Astrocyte of the spinal cord (primary cell): ENCODE data around the gene MSI2.

Experiments used
- DNase-seq: peaks from one replicate; pipeline ENCODE4 v3.0.0; 2011; ENCODE audit warnings: low read depth, low spot score
- H3K4me3 ChIP-seq: 2 replicates; pipeline ENCODE4 v1.5.1; 2011; ENCODE audit warnings: low read depth, mild to moderate bottlenecking, low read length, moderate library complexity
- in situ Hi-C: cut with HindIII; loops from 2 replicates; pipeline ENCODE4 v1.10.0; 2017; ENCODE audit warnings: low sequenced_read_pairs
- TF ChIP-seq, protein P1 (sequence below): IDR thresholded peaks from 2 replicates; pipeline ENCODE4 v1.5.1; 2012; ENCODE audit warnings: low read depth, mild to moderate bottlenecking, low read length, inconsistent platforms

The MSI2 gene

DNA sequence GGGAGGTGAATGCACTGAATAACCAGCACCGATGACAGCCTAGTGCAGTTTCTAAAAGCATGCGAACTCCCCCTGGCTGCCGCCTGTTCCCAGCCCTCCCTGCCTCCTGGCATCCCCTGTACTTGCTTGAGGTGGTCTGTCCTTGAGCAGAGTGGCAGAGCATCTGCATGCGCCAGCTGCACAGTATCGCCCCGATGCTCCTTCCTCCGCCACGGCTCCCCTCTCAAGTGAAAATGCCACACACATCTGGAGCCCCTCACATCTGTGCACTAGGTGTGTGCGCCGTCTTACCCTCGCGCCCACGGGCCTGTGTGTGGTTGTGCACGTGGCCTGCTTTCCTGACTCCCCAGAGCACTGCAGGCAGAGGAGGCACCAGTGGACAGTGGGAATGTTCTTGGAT is 376.9 kb downstream of the MSI2 start:
- H3K4me3 ChIP-seq = no peak overlapping the region
- TF ChIP-seq, protein P1, sequence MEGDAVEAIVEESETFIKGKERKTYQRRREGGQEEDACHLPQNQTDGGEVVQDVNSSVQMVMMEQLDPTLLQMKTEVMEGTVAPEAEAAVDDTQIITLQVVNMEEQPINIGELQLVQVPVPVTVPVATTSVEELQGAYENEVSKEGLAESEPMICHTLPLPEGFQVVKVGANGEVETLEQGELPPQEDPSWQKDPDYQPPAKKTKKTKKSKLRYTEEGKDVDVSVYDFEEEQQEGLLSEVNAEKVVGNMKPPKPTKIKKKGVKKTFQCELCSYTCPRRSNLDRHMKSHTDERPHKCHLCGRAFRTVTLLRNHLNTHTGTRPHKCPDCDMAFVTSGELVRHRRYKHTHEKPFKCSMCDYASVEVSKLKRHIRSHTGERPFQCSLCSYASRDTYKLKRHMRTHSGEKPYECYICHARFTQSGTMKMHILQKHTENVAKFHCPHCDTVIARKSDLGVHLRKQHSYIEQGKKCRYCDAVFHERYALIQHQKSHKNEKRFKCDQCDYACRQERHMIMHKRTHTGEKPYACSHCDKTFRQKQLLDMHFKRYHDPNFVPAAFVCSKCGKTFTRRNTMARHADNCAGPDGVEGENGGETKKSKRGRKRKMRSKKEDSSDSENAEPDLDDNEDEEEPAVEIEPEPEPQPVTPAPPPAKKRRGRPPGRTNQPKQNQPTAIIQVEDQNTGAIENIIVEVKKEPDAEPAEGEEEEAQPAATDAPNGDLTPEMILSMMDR = no peak
- no peak for DNase-seq
- in situ Hi-C loops = no loop called here

DNA sequence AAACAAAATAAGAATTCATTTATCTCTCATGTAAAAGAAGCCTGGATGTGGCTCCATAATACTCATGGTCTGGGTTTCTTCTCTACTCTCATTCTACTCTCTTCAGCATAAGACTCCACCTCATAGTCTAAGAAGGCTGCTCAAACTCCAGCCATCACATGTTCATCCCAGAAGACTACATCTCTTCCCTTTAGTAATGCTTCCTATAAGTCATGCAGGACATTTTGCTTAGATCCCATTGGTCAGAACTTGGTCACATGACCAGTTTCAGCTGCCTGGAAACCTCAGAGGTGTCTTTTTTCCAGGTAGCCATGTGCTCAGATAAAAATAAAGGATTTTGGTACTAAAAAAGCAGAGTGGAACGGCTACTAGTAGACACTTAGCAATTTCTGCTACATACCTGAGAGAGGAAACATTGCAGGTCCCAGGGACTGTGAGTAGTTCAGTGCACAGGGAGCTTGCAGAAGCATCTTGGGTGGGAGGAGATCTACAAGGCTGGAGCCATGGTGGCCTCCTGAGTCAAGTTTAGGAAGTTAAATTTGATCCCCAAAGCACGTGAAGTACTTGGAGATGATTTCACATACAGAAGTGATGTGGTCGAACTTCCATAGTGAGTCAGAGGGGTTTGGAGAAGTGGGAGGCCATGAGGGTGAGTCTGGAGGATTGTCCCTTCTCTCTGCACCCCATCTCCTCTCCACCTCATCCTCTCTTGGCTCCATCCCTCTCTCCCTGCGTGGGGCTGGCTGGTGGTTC is 378.6 kb downstream of the MSI2 start:
- TF ChIP-seq, protein P1 = no peak
- in situ Hi-C loops = no loop called here
- no peak overlapping the region for H3K4me3 ChIP-seq
- DNase-seq = peak; percentile 40

DNA sequence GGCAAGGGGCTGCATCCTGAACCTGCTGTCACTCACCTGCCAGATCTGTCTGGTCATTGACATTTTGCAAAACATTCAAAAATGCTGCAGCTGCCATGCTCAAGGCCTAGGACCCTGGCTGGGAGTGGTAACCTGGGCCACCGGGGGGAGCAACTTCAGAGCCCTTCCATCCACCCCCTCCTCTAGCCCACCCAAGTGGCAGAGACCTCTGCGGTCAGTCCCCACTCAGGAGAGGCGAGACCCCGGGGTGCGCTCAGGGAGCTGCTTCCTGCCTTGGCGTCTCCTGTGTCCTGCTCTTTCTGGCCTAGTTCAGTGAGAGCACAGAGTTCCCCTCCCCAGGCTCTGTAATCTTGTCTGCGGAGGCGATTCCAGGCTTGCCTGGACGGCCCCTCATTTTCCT is 380.0 kb downstream of the MSI2 start:
- TF ChIP-seq, protein P1 = no peak
- in situ Hi-C loops = no loop called here
- H3K4me3 ChIP-seq = no peak overlapping the region
- DNase-seq = no peak

DNA sequence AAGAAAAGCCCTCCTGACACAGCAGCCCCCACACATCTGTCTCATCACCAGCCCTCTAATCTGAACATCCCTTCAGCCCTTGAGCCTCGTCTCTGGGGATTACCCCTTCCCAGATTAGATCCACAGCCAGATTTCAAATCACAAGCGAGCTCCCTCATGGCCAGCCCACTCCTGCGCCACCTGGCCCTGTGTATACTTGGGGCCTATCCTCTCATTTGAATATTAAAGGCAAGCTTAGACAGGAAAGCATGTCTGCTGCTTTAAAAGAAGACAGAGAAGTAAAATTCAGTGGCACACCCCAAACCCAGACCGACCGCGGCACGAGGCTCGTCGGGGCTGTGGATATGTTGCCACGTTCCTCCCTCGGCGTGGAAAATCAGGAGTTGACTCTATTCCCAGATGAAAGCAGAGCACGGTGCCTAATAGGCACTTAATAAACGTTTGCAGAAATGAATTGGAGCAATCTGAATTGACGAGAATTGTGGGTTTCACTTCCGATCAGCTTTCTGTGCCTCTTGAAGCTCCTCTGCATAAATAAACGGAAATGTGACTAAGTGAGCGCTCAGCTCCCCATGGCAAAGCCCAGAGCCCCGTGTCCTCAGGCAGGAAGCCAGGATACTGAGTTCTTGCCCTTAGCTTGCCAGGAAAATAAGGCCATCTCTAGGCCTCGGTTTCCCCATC is 380.8 kb downstream of the MSI2 start:
- TF ChIP-seq, protein P1 = no peak
- no peak overlapping the region for H3K4me3 ChIP-seq
- peak; percentile 27 for DNase-seq
- in situ Hi-C loops = no loop called here

DNA sequence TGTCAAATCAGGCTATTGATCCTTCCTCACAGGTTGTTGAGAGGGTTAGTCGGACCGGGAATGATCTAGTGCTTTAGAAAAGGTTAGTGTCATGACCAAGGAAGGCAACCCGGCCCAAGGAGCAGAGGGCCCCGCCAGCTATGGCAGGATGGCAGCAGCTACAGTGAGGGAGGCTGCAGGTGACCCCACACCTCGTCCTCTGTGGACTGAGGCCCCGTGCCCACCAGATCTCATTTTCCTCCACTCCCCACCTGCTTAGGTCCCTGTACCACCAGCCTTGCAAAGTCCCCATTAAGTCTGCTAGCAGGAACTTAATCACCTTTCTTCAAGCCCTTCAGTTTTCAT is 381.3 kb downstream of the MSI2 start:
- TF ChIP-seq, protein P1 = no peak
- no peak overlapping the region for H3K4me3 ChIP-seq
- DNase-seq = no peak
- in situ Hi-C loops = no loop called here

DNA sequence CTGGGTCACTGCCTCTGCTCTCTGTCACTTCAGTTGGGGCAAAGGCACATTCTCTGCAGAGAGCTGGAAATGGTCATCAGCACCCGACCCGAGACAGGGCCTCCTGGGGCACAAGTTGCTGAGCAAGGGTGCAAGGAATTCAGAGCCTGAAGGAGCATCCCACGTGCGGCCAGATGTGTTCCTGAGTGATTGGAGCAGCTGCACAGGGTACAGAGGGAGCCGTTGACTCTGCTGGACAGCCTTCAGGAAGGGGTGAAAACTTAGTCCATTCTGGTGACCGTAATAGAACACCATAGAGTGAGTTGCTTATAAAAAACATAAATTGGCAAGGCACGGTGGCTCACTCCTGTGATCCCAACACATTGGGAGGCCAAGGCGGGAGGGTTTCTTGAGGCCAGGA is 382.0 kb downstream of the MSI2 start:
- in situ Hi-C loops = no loop called here
- TF ChIP-seq, protein P1 = no peak

More for the DNA sequence above, 382.0 kb downstream of the MSI2 start:
- H3K4me3 ChIP-seq = no peak overlapping the region
- DNase-seq = no peak
